GM18909 (cell line): ENCODE results near the gene AGPAT3.
"Not testable (repeated sequence)": the region's sequence is repeated elsewhere in the genome, so short reads cannot be mapped to it uniquely, and the experiment has no call there.

ENCODE experiments used
- ATAC-seq: cut with Tn5 transposase; IDR thresholded peaks from one replicate; pipeline ENCODE4 v1.9.1; 2021; ENCODE audit warnings: mild to moderate bottlenecking; ENCODE audit not compliant: unreplicated experiment, poor library complexity

Gene AGPAT3

GRCh38 chr21:43834146-43834905 lies 30.7 kb upstream of the AGPAT3 start:
- ATAC-seq: no peak

GRCh38 chr21:43835050-43835449 lies 30.0 kb upstream of the AGPAT3 start:
- no peak for ATAC-seq

- ATAC-seq: no peak
Measured at GRCh38 chr21:43835861-43836260, 29.2 kb upstream of the AGPAT3 start.

GRCh38 chr21:43836616-43837015 lies 28.4 kb upstream of the AGPAT3 start:
- no peak for ATAC-seq

GRCh38 chr21:43840259-43840658 lies 24.8 kb upstream of the AGPAT3 start:
- ATAC-seq: no peak

GRCh38 chr21:43842742-43843141 lies 22.3 kb upstream of the AGPAT3 start:
- ATAC-seq: no peak

GRCh38 chr21:43844906-43845305 lies 20.1 kb upstream of the AGPAT3 start:
- ATAC-seq: not testable (repeated sequence)

GRCh38 chr21:43845386-43845785 lies 19.6 kb upstream of the AGPAT3 start:
- no peak for ATAC-seq

- no peak for ATAC-seq
Measured at GRCh38 chr21:43846430-43846829, 18.6 kb upstream of the AGPAT3 start.

GRCh38 chr21:43847301-43847700 lies 17.7 kb upstream of the AGPAT3 start:
- no peak for ATAC-seq

- no peak for ATAC-seq
Measured at GRCh38 chr21:43848771-43849170, 16.3 kb upstream of the AGPAT3 start.

GRCh38 chr21:43849532-43850299 lies 15.3 kb upstream of the AGPAT3 start:
- ATAC-seq: no peak

GRCh38 chr21:43850728-43851295 lies 14.2 kb upstream of the AGPAT3 start:
- no peak for ATAC-seq

- ATAC-seq: no peak
Measured at GRCh38 chr21:43851593-43851992, 13.4 kb upstream of the AGPAT3 start.

GRCh38 chr21:43853851-43854772 lies 10.9 kb upstream of the AGPAT3 start:
- ATAC-seq: no peak

GRCh38 chr21:43854773-43855633 lies 10.0 kb upstream of the AGPAT3 start:
- peak; percentile 76 for ATAC-seq

GRCh38 chr21:43855955-43856354 lies 9.1 kb upstream of the AGPAT3 start:
- no peak for ATAC-seq

- ATAC-seq: no peak
Measured at GRCh38 chr21:43858806-43859648, 6.0 kb upstream of the AGPAT3 start.
